WI38 (cell line): ENCODE results near the gene SMYD3.

Experiments
- H3K4me3 ChIP-seq: 2 replicates; pipeline ENCODE4 v1.5.1; 2011; ENCODE audit warnings: low read depth, mild to moderate bottlenecking, control low read depth, low read length
- CTCF ChIP-seq: IDR thresholded peaks from 2 replicates; pipeline ENCODE4 v1.5.1; 2012; ENCODE audit warnings: low read depth, mild to moderate bottlenecking, control low read depth, low read length

The SMYD3 gene

DNA sequence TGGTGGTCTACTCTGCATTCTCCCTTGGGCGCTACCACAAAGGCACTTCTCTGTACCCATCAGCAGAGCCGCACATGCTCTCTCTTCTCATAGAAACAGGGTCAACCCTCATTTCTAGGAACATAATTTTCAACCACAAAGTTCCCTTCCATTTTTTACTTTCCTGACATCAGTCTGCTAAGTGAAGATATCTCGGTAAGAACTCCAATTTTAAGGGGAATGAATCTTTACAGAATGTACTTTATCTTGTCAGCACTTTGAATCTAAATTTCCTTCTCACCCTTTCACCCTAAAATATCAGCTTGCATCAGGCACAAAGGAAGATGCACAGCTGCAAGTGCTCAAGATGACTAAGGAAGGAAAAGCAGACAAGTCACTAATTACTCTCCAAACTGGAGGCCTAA is 545.9 kb downstream of the SMYD3 start:
- H3K4me3 ChIP-seq: no peak overlapping the region
- TF ChIP-seq CTCF: no peak

- no peak for TF ChIP-seq CTCF
- no peak overlapping the region for H3K4me3 ChIP-seq
Observed at GRCh38 chr1:245960171-245960570, 546.9 kb downstream of the SMYD3 start.

DNA sequence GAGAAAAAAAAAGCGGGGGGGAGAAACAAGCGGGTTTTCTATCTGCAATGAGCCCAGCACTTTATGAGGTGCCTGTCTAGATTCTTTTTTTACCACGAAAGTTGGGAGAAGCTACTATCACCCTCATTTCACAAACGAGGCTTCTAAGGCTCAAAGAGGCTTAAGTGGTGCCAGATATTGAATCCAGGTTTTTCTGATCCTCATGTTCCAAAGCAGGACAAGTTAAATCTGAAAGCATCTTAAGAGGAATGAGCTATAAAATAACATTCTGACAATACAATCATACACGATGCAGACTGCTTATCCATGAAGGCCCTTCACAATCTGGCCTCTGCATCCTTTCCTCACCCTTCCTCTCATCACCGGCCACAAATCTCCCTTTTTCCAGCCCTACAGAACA is 549.1 kb downstream of the SMYD3 start:
- no peak for TF ChIP-seq CTCF
- no peak overlapping the region for H3K4me3 ChIP-seq

- TF ChIP-seq CTCF: no peak
Observed at GRCh38 chr1:245957427-245957826, 549.7 kb downstream of the SMYD3 start.

DNA sequence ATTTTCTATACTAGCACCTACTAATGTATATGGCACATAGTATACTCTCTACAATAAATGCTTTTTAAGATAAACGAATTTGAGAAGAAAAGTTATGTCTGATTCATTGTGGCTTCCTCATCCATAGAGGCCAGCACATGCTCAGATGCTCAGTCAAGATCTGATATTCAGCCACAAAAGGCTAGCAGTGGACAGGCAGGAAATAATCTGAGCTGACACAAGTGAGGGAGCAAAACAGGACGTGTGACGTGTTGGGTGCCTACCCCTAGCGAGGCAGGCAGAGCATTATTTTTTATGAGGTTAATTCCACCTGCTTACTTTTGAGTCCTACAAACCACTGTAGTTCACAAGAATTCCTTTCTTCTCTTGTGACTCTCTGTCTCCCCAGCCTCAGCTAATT is 550.9 kb downstream of the SMYD3 start:
- no peak overlapping the region for H3K4me3 ChIP-seq
- TF ChIP-seq CTCF: no peak

More at GRCh38 chr1:245957427-245957826, 549.7 kb downstream of the SMYD3 start:
- no peak overlapping the region for H3K4me3 ChIP-seq

GRCh38 chr1:245953876-245954660 is 553.0 kb downstream of the SMYD3 start:
- peak overlapping the region; percentile 52 for H3K4me3 ChIP-seq
- TF ChIP-seq CTCF: no peak

GRCh38 chr1:245952383-245953026 is 554.6 kb downstream of the SMYD3 start:
- TF ChIP-seq CTCF: no peak
- no peak overlapping the region for H3K4me3 ChIP-seq
